Measurements from ENCODE around the gene BMP8B.
"Not testable (repeated sequence)": the region's sequence is repeated elsewhere in the genome, so short reads cannot be mapped to it uniquely, and the experiment has no call there.

BMP8B gene

GRCh38 chr1:39788758-39789570, at the start of gene BMP8B:
Gene BMP8B, minus strand, starts transcription at chr1:39788865. Its CDS starts 380 bp downstream, at chr1:39788485.
- peak; percentile 73 for DNase-seq

GRCh38 chr1:39836595-39837110, 48.0 kb upstream of the BMP8B start:
- no peak for DNase-seq

DNA sequence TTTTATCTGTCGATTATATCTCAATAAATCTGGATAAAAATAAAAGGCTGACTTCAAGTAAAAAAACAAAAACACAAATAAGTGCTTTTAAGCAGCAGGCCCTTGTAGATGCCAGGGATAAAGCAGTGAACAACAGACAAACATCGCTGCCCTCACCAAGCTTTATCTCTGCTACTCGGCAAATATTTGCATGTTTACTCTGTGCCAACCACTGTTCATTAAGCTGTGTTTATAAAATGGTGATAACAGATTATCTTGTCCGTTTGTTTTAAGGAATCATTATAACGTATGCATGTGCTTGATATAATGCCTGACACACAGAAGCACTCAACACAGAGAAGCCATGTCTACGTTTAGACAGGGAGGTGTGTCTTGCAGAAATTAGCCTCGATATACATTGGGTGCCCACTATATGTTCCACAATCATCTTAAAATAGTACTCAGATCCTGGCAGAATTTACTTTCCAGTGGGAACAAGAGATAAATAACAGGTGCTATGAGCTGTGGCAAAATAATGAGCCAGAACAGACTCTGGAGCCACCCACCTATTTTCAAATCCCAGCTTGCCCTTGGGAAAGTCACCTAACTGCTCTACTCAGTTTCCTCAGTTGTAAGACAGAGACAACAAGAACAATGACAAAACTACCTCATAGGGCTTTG, 47.4 kb upstream of the BMP8B start:
- no peak for DNase-seq

DNA sequence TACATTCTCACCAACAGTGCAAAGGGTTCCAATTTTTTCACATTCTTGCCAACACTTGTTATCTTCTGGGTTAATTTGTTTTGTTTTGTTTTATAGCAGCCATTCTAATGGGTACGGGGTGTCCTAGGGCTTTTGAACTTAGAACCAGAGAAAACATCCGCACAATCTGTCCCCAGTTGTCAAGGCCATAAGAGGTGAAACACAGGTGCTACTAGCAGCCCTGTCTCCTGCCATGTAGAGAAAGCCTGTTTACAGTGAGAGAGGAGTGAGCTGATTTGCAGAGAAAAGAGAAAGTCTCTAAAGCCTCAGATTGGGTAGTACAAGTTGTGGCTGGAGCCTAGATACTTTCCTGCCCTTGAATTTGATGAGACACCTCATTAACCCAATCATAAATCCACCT, 46.4 kb upstream of the BMP8B start:
- DNase-seq, result no peak

DNA sequence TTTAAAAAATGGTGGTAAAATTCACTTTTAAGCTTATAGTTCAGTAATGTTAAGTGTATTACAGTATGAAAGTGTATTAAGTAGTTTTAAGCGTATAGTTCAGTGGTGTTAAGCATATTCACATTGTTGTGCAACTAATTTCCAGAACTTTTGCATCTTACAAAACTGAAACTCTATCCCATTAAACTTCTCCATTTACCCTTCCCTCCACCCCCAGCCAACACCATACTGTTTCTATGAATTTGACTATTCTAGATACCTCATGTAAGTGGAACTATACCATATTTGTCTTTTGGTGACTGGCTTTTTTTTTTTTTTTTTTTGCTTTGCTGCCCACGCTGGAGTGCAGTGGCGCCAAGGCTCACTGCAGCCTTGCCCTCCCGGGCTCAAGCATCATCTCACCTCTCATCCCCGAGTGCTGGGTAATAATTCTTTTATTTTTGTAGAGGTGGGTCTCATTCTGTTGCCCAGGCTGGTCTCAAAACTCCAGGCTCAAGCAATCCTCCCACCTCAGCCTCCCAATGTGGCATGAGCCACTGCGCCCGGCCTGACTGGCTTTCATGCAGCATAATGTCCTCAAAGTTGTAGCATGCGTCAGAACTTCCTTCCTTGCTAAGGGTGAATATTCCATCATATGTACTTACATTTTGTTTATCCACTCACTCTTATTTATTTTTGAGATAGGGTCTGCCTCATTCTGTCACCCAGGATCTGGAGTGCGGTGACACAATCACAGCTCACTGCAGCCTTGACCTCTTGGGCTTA, 45.1 kb upstream of the BMP8B start:
- no peak for DNase-seq

DNA sequence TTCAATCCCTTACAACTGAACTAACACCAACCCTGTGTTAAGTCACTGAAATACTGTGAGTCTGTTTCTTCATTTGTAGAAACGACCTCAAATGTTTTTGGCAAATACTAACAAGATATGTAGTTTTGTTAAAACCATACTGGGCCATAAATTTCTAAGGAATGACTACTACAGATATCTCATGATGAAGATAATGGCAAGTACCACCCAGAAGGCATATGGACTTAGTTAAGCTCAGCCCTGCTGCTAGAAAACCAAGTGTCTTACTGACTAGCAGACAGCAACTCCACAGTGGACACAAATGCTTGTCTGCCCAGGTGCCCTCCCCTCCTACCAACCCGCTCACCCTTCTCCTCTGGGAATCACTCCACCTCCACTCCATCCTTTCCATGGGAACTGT, 44.5 kb upstream of the BMP8B start:
- DNase-seq, result no peak

- DNase-seq, result no peak
These were observed 43.6 kb upstream of the BMP8B start for GRCh38 chr1:39832294-39832693.

DNA sequence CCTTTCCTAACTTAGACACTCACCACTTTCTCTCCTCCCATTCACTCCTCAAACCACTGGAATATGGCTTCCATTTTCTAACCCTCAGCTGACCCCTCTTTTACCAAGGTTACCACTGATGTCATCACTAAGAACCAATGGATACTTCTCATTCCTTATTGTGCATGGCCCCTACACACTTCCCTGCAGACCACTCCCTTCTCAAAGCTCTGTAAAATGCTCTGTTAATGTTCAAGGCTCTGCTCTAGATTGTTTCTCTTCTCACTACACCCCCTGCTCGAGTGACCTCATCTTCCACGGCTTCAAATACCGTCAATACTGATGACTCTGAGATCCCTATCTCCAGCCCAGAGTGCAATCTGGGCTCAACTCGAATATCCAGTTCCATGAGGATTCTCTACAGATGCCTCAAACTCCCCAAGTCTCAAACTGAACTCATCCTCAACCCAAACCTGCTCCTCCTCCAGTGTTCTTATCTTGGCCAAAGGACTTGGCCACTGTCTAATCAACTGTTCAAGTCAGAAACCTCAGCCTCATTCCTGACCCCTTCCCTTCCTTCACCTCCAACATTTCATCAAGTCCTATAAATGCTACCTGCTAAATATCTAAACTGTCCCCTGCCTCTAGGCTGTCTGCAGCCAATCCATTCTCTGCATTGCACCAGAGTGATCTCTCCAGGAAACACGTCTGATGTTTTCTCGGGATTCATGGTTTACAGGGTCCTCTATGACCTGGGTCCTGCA, 41.3 kb upstream of the BMP8B start:
- no peak for DNase-seq

GRCh38 chr1:39828734-39829133, 40.1 kb upstream of the BMP8B start:
- no peak for DNase-seq

GRCh38 chr1:39828255-39828654, 39.6 kb upstream of the BMP8B start:
- not testable (repeated sequence) for DNase-seq

DNA sequence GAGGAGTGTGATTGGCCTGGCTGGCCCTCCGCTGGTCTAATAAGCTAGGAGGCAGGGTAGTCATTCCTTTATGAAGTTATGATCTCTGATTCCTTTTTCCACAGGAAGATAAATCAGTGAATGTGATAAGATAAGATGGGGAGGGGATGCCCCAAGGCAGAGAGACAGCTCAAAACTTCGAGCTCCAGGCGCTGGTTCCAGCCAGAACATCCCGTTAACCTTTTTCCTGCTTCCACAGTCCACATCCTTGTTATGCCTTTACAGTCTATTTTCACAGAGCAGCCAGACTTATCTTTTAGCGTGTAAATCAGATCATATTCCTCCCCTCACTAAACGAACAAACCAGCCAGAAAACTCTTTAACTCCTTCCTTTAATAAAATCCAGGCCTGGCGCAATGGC, 38.5 kb upstream of the BMP8B start:
- DNase-seq, result no peak

- no peak for DNase-seq
These were observed 37.9 kb upstream of the BMP8B start for GRCh38 chr1:39826583-39826982.

DNA sequence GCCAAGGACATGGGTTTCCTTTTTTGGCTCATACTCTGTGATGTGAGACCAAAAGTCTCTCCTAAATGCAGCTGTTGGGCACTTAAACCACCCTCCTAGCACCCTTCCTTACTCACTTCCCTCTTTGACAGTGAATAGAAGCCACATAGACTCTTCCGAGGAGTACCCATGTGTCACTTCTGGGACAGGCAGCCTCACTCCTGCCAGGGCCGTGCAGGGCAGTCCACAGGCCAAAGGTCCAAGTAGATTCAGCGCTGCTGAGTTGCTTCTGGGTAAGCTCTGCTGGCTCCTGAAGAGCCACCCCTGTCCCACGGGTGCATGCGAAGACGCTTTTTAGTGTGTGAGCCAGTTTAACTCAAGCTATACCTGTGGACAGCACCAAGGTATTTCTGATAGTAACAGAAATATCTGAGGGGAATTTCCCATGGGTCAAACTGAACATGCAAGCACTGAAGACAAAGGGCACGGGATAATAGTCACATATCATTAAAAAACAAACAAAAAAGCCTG, 36.8 kb upstream of the BMP8B start:
- DNase-seq, result peak; percentile 55

DNA sequence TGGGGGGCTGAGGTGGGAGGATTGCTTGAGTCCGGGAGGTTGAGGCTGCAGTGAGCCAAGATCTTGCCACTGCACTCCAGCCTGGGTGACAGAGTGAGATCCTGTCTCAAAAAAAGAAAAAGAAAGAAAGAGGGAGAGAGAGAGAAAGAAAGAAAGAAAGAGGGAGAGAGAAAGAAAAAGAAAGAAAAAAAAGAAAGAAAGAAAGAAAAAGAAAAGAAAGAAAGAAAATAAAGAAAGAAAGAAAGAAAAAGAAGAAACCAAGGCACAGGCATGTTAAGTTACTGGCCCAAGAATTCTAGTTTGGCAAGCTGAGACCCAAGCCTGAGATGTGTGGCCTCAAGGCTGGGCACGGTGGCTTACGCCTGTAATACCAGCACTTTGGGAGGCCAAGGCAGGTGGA, 34.8 kb upstream of the BMP8B start:
- DNase-seq, result not testable (repeated sequence)

DNA sequence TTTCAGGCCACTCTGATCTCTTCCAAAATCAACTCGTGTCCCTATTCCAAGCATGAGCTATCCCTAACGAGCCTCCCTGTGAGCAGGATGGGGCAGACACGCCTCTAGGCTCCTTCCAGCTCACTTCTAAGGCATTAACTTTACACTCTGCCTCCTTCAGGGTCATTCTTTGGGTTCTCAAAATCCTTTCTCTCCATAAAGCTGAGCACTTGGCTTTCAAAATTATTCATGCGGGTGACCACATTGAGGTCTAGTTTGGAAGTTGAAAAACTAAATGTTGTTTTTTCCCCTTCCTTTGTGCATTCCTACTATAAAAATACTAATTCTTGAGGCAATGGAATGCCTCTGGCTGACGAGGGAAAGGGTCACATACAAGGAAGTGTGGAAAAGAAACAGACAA, 33.5 kb upstream of the BMP8B start:
- DNase-seq, result no peak

DNA sequence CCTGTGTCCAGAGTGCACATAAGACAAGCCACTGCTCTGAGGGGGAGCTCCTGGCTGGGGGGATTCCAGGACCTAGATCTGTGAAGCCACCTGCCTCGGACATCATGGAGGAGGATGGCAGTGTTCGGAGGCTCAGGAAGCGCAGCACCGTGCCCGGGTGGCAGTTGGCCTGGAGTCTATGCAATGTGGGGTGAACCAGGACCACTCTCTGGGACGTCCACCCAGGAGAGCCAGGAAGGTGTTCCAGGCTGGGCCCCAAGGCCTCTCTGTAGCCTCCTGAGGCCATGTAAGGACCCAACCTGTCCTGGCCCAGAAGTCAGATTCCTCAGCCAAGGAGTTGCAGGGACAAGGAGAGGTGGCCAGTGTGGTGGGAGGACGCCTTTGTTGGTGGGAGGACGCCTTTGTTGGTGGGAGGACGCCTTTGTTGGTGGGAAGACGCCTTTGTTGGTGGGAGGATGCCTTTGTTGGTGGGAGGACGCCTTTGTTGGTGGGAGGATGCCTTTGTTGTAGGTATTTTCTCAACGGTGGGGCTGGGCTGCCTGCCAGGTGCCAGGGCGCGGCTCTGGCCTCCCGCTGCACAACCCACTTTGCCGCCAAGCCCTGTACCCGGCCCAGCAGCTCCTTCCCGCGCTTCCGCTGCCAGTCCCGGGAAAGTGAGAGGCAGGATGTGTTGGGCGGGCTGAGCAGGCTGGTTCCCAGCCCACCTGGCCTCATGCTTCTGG, 30.6 kb upstream of the BMP8B start:
- DNase-seq, result no peak

DNA sequence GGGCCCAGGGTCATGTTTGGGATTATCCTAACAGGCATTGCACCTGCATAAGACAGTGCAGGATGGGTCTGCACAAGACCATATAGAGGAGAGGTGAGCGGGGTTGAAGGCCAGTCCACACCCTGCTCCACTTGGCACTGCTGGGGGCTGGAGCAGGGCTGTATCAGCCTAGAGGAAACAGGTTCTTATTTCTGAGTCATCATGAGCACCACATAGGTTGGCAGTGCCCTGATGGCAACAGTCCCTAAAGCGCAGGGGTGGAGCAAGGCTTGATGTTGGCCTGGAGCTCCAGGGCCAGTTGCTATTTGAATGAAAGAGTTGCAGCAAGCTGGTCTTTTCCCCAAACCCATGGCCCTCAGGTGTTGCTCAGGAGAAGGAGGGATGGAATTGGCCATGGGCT, 29.8 kb upstream of the BMP8B start:
- DNase-seq, result no peak

DNA sequence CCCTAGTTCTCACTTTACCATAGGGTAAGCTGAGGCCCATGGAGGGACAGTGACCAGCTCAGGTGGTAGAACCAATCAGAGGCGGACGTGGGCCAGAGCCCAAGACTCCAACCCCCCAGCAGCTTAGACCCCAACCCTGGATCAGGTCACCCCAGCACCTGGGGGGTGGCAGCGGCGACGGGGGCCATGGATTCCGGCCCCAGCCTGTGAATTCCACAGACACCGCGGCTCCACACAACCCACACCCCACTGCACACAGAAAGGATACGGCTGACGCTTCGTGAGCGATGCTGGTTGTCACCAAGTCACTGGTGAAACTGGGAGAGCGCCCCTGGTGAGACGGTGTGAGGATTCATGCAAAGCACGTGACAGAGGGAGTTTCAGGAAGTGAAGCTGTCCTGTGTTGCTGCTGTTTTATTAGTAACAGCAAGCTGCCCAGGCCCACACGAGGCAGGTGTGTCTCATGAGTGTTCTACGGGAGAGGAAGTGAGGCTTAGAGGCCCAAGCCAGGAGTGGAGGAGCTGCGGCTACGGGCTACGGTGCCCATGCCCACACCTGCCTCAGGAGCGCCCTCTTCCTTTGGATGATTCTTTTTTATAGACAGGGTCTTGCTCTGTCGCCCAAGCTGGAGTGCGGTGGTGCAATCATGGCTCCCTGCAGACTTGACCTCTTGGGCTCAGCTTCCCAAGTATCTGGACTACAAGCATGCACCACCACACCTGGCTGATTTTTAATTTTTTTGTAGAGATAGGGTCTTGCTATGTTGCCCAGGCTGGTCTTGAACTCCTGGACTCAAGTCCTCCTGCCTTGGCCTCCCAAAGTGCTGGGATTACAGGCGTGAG, 28.6 kb upstream of the BMP8B start:
- peak; percentile 70 for DNase-seq

DNA sequence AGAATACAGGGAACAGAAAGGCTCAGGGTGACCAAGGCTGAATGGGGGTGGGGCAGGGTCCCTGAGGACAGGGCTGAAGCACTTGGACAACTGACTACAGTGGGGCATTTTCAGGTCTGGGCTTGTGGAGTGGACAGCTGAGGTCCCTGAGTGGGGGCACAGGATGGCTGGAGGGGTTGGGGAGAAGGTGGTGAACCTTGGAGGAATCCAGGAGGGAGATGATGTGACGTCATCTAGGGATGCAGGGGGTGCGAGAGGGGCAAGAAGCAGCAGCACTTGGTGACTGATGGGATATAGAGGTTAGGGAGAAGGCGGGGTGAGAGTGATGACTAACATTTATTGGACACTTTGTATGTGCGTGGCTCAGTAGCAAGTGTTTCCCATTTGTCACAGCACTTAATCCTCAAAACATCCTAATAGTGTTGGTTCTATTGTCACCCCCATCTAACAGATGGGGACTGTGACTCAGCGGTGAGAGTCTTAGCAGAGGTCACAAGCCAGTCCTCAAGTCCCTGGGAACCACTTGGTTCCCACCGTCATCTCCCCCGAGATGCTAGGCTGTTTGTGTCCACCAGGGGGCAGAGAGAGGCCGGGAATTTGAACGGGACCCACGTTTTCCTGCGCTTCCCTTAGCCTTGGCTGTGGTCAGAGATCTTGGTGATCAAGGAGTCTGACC, 27.9 kb upstream of the BMP8B start:
- peak; percentile 36 for DNase-seq

DNA sequence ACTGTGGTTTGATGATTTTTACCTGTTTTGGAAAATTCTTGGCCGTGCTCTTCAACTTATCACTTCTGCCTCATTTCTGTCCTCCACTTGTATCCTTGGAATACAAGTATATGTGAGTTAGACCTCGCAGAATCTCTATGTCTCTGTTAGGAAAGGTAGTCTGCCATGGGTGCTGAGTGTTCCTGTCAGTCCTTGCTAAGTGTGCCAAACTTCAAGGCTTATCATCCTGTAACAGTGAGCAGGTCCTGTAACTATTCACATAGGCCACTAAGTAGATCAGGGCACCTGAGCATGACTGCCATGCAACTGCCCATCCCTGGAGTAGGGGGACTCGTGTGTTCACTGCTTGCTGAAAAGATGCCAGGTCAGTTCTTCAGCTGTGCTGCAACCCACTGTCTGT, 24.2 kb upstream of the BMP8B start:
- DNase-seq, result no peak

All from NCI-H146 (cell line).